ENCODE results near the gene CETP. TPM values are rescaled to one million over a fixed set of nuclear protein-coding genes. Genes with fewer than 3 reads are reported as not detected.

Gene CETP
- total RNA-seq, 4 donors from 2014 or later = 0.40 to 4.0 (median 1.7) TPM

- DNase-seq = no peak
- Histone ChIP-seq H3K36me3 (peaks cover 97 to 100% of the 10 kb centered on the region in 2 donors), H3K4me3 (replicated peaks in 1 of 3) (no peak overlapping the region), H3K4me1 (peaks cover 0 to 4% of the 10 kb centered on the region in 2 donors), H3K9me3 (no peaks in the 10 kb centered on the region), H3K27ac (no peak overlapping the region), H3K27me3 (no peaks in the 10 kb centered on the region)
- TF ChIP-seq POLR2A (IDR thresholded peaks at IDR 0.05) (no peak), CTCF (IDR thresholded peaks at IDR 0.05) (no peak)
- intact Hi-C loops (cut with DNase I) = no loop called here
- WGBS, 2 donors = 74 to 84% methylated on average over 2 of the region's 2 CpGs
Observed at GRCh38 chr16:56941092-56941491, 20.7 kb upstream of the CETP start.

GRCh38 chr16:56941856-56942331, 19.9 kb upstream of the CETP start:
- no peak for DNase-seq
- Histone ChIP-seq H3K27me3 (no peaks in the 10 kb centered on the region), H3K4me3 (replicated peaks in 1 of 3) (no peak overlapping the region), H3K9me3 (no peaks in the 10 kb centered on the region), H3K27ac (no peak overlapping the region), H3K36me3 (peaks cover 89 to 97% of the 10 kb centered on the region in 2 donors), H3K4me1 (no peaks in the 10 kb centered on the region)
- WGBS, 2 donors = 75 to 84% methylated on average over 9 of the region's 9 CpGs
- intact Hi-C loops (cut with DNase I) = no loop called here
- TF ChIP-seq CTCF (IDR thresholded peaks at IDR 0.05) (no peak), POLR2A (IDR thresholded peaks at IDR 0.05) (no peak)

GRCh38 chr16:56943761-56944375, 17.9 kb upstream of the CETP start:
- 85 to 88% methylated on average over 6 of the region's 6 CpGs for WGBS, 2 donors
- Histone ChIP-seq H3K27ac (no peak overlapping the region), H3K4me3 (replicated peaks in 1 of 3) (no peak overlapping the region), H3K9me3 (no peaks in the 10 kb centered on the region), H3K4me1 (no peaks in the 10 kb centered on the region), H3K36me3 (peaks cover 70 to 80% of the 10 kb centered on the region in 2 donors), H3K27me3 (no peaks in the 10 kb centered on the region)
- intact Hi-C loops (cut with DNase I) = no loop called here
- TF ChIP-seq POLR2A (IDR thresholded peaks at IDR 0.05) (no peak), CTCF (IDR thresholded peaks at IDR 0.05) (no peak)
- DNase-seq = no peak

- H3K4me1 ChIP-seq = no peaks in the 10 kb centered on the region
- intact Hi-C loops (cut with DNase I) = no loop called here
- no peaks in the 10 kb centered on the region for H3K27me3 ChIP-seq
- 83 to 89% methylated on average over 2 of the region's 2 CpGs for WGBS, 2 donors
- peaks cover 57 to 67% of the 10 kb centered on the region in 2 donors for H3K36me3 ChIP-seq
- no peaks in the 10 kb centered on the region for H3K9me3 ChIP-seq
- no peak overlapping the region for H3K4me3 ChIP-seq (replicated peaks in 1 of 3)
- H3K27ac ChIP-seq = no peak overlapping the region
- DNase-seq = no peak
- TF ChIP-seq CTCF (IDR thresholded peaks at IDR 0.05) = no peak
- no peak for TF ChIP-seq POLR2A (IDR thresholded peaks at IDR 0.05)
Observed at GRCh38 chr16:56944954-56945839, 16.6 kb upstream of the CETP start.

Measured in thyroid gland (tissue), 4 donors.